Ectodermal cell (in vitro differentiated cells): Measurements from ENCODE around the gene PRSS38.

ENCODE experiments used
- H3K27ac ChIP-seq: 2 replicates; pipeline ENCODE4 v1.7.0; 2013; ENCODE audit warnings: mild to moderate bottlenecking, low read depth, low read length; ENCODE audit not compliant: insufficient read depth, poor library complexity, severe bottlenecking
- H3K27me3 ChIP-seq: 2 replicates; pipeline ENCODE4 v1.7.0; 2013; ENCODE audit warnings: mild to moderate bottlenecking, low read length; ENCODE audit not compliant: insufficient read depth, control insufficient read depth, poor library complexity, severe bottlenecking
- H3K36me3 ChIP-seq: one replicate; pipeline ENCODE4 v1.7.0; 2013; ENCODE audit warnings: low read length; ENCODE audit not compliant: control insufficient read depth, insufficient read depth
- H3K4me1 ChIP-seq: one replicate; pipeline ENCODE4 v1.7.0; 2013; ENCODE audit warnings: low read length; ENCODE audit not compliant: control insufficient read depth, insufficient read depth
- H3K4me3 ChIP-seq: 2 replicates; pipeline ENCODE4 v1.7.0; 2013; ENCODE audit warnings: low read depth, low read length, control low read depth; ENCODE audit not compliant: insufficient read depth
- H3K9me3 ChIP-seq: 2 replicates; pipeline ENCODE4 v1.7.0; 2013; ENCODE audit warnings: mild to moderate bottlenecking, low read length, moderate library complexity; ENCODE audit not compliant: control insufficient read depth
- WGBS, 2 experiments: methylation state at CpG; one replicate each; pipeline ENCODE4 v1.1.7; 2013; ENCODE audit warnings: missing lambda C conversion rate in 2 of 2; 5-methylcytosine and 5-hydroxymethylcytosine counted together

PRSS38 gene

DNA sequence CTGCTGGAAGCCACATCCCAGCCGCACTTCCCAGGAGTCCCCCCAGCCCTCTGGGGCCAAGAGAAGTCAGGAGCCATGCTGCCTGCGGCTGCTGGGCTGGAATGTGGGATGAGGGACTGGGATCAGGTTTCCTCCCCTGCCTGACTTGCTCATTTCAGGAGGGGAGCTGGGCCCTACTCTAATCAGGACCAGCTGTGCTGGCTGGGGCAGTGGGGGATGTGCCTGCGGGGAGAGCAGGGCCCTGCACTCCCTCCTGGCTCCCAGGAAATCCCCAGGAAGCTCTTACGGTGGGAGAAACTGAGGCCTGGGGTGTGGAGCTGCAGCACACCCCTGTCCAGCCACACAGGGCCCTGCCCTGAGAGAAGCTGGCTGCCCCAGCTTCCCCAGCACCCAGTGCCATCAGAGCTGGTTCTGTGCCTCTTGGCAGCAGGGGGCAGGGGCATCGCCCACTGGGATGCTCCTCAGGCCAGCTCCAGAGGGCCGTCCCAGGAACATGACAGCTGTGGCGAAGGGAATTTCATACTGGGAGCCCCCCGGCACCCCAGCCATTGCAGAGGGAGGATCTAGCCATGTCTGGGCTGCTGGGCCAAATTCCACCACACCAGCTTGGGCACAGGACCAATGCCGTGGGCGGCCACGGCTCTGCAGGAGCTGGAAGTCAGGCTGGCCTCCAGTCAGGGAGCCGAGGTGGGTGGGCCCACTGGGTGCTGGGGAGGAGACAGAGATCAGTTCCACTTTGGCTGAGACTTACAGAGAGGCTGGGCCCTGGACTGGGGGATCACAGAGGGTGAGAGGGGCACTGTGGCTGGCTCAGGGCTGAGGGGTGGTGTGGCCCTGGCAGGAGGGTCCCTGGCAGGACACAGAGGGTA, 21.3 kb upstream of the PRSS38 start:
- Histone ChIP-seq H3K4me3 (no peak overlapping the region), H3K9me3 (no peaks in the 10 kb centered on the region), H3K36me3 (no peaks in the 10 kb centered on the region), H3K27ac (no peak overlapping the region), H3K27me3 (peaks cover 9% of the 10 kb centered on the region), H3K4me1 (peaks cover 24% of the 10 kb centered on the region)
- 55 to 56% methylated on average over 12 of the region's 12 CpGs for WGBS, 2 experiments

GRCh38 chr1:227794817-227795192, 20.7 kb upstream of the PRSS38 start:
- no peaks in the 10 kb centered on the region for H3K36me3 ChIP-seq
- H3K27me3 ChIP-seq = peaks cover 4% of the 10 kb centered on the region
- WGBS, 2 experiments = 72 to 74% methylated on average over 11 of the region's 11 CpGs
- no peak overlapping the region for H3K27ac ChIP-seq
- no peaks in the 10 kb centered on the region for H3K9me3 ChIP-seq
- H3K4me3 ChIP-seq = no peak overlapping the region
- peaks cover 24% of the 10 kb centered on the region for H3K4me1 ChIP-seq

DNA sequence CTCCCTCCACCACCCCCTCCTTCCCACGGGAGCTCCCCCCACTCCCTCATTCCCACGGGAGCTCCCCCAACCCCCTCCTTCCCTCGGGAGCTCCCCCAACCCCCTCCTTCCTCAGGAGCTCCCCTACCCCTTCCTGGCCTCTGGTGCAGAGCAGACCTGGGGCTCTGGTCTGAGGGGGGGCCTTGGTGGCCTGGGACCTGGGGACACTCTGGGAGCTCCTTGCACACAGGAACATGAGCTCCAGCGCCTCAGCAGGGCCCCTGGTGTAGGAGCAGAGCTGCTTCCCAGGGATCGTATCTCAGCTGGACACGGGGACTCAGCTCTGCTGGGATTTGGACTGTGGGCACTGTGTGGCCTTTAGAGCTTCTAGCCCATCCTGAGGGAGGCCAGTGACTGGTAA, 19.7 kb upstream of the PRSS38 start:
- Histone ChIP-seq H3K9me3 (no peaks in the 10 kb centered on the region), H3K27me3 (no peaks in the 10 kb centered on the region), H3K4me1 (peaks cover 24% of the 10 kb centered on the region), H3K36me3 (no peaks in the 10 kb centered on the region), H3K27ac (no peak overlapping the region), H3K4me3 (no peak overlapping the region)
- 89 to 93% methylated on average over 4 of the region's 6 CpGs for WGBS, 2 experiments

GRCh38 chr1:227796359-227796915, 19.0 kb upstream of the PRSS38 start:
- Histone ChIP-seq H3K36me3 (no peaks in the 10 kb centered on the region), H3K27ac (no peak overlapping the region)
- WGBS, 2 experiments = 89 to 94% methylated on average over 5 of the region's 5 CpGs

DNA sequence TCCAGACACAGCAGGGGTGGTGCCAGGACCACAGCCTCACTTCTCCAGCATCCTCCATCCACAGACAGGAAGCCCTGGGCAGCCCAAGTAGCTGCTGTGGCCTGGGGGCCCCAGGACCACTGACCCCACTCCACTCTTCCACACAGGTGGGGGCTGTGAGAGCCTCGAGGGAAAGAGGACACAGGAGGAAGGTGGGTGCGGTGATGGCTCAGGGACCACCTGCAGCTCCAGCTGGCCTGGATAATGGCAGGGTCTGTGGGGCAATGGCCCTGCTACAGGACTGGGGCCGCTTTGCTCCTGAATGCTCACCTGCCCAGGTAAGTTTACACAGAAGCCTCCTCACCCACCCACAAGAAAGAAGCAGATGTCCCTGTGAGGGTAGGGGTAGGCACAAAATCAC, 18.3 kb upstream of the PRSS38 start:
- WGBS, 2 experiments = 88 to 95% methylated on average over 3 of the region's 3 CpGs
- H3K36me3 ChIP-seq = no peaks in the 10 kb centered on the region
- H3K9me3 ChIP-seq = no peaks in the 10 kb centered on the region
- peaks cover 24% of the 10 kb centered on the region for H3K4me1 ChIP-seq
- H3K27ac ChIP-seq = no peak overlapping the region
- H3K4me3 ChIP-seq = no peak overlapping the region
- H3K27me3 ChIP-seq = no peaks in the 10 kb centered on the region

More at GRCh38 chr1:227796359-227796915, 19.0 kb upstream of the PRSS38 start:
- H3K4me1 ChIP-seq = peaks cover 24% of the 10 kb centered on the region
- no peak overlapping the region for H3K4me3 ChIP-seq
- no peaks in the 10 kb centered on the region for H3K9me3 ChIP-seq
- no peaks in the 10 kb centered on the region for H3K27me3 ChIP-seq

GRCh38 chr1:227797625-227798024, 17.9 kb upstream of the PRSS38 start:
- H3K9me3 ChIP-seq = no peaks in the 10 kb centered on the region
- no peak overlapping the region for H3K4me3 ChIP-seq
- H3K4me1 ChIP-seq = peaks cover 23% of the 10 kb centered on the region
- no peak overlapping the region for H3K27ac ChIP-seq
- H3K27me3 ChIP-seq = no peaks in the 10 kb centered on the region
- H3K36me3 ChIP-seq = no peaks in the 10 kb centered on the region
- WGBS, 2 experiments = 77 to 83% methylated on average over 3 of the region's 3 CpGs

- Histone ChIP-seq H3K4me1 (peaks cover 17% of the 10 kb centered on the region), H3K4me3 (no peak overlapping the region), H3K9me3 (no peaks in the 10 kb centered on the region), H3K27ac (no peak overlapping the region), H3K27me3 (no peaks in the 10 kb centered on the region), H3K36me3 (no peaks in the 10 kb centered on the region)
- 90 to 91% methylated on average over 16 of the region's 16 CpGs for WGBS, 2 experiments
These were observed 17.2 kb upstream of the PRSS38 start for GRCh38 chr1:227798078-227798802.

- Histone ChIP-seq H3K9me3 (no peaks in the 10 kb centered on the region), H3K27me3 (no peaks in the 10 kb centered on the region), H3K4me3 (no peak overlapping the region), H3K4me1 (peaks cover 2% of the 10 kb centered on the region), H3K36me3 (no peaks in the 10 kb centered on the region), H3K27ac (no peak overlapping the region)
- 67 to 80% methylated on average over 1 of the region's 1 CpG for WGBS, 2 experiments
These were observed 15.7 kb upstream of the PRSS38 start for GRCh38 chr1:227799756-227800155.

GRCh38 chr1:227803933-227804332, 11.5 kb upstream of the PRSS38 start:
- no peaks in the 10 kb centered on the region for H3K4me1 ChIP-seq
- H3K27me3 ChIP-seq = no peaks in the 10 kb centered on the region
- H3K4me3 ChIP-seq = no peak overlapping the region
- no peak overlapping the region for H3K27ac ChIP-seq
- no peaks in the 10 kb centered on the region for H3K9me3 ChIP-seq
- H3K36me3 ChIP-seq = no peaks in the 10 kb centered on the region

DNA sequence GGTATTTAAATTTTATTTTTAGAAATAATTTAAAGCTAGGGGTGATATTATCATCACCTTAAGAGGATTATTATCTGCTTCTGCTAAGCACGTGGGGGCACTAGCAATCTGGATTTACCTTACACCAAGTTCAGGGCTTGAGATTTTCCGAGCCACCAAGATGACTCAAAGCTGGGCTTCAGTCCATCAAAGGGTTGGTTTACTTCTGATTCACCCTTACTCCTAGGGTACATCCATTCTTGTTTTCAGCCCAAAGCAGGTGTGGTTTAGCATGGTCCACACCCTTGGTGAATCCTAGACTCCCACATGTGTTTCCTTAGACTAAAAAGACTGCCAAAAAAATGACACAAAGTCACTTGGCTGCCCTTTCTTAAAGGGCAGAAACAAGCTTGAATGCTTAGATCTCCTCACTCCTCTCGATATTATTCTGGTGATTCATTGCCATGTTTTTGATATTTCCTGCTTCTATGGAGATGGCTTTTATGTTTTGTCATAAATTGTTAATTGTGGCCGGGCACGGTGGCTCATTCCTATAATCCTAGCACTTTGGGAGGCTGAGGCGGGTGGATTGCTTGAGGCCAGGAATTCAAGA, 9.8 kb upstream of the PRSS38 start:
- 85 to 87% methylated on average over 6 of the region's 6 CpGs for WGBS, 2 experiments
- Histone ChIP-seq H3K4me3 (no peak overlapping the region), H3K27me3 (no peaks in the 10 kb centered on the region), H3K36me3 (no peaks in the 10 kb centered on the region), H3K27ac (no peak overlapping the region), H3K9me3 (peaks cover 2% of the 10 kb centered on the region), H3K4me1 (no peaks in the 10 kb centered on the region)
